GM12892 (cell line): ENCODE measurements around the gene RTN4RL2.

Experiments used
- POLR2A ChIP-seq: IDR thresholded peaks from 2 replicates; pipeline ENCODE4 v1.6.1; 2011; ENCODE audit warnings: low read depth, low read length, control low read depth
- POLR2AphosphoS5 ChIP-seq: IDR thresholded peaks from 2 replicates; pipeline ENCODE4 v1.6.1; 2011; ENCODE audit warnings: low read depth, low read length, control low read depth

DNA sequence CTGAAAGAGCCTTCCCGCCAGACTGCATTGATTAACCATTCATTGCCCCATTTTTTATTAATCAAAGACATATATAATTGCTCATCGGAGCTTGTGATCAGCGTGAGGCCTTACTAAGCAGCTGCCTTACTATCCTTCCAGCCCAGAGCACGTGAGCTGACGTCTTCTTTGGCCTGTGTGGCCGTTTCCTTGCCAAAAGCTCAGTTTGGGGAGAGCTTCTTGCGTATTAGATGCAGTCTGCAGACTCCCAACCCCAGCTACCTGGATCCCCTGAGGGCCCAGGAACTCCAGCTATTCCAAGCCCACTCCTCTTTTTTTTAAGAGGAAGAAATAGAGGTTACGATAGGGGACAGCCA lies 32.6 kb upstream of the RTN4RL2 start:
- TF ChIP-seq POLR2AphosphoS5, result no peak
- no peak for TF ChIP-seq POLR2A
